SK-N-MC (cell line): ENCODE results near the gene PPP1R18.

Experiments
- DNase-seq: peaks from one replicate; pipeline ENCODE4 v3.0.0-alpha.2; 2011; ENCODE audit warnings: low read depth, low spot score
- H3K27ac ChIP-seq: fragments of 200-600 bp; sonication (generic); 2 replicates; pipeline ENCODE4 v1.5.1; 2016; ENCODE audit warnings: mixed run types
- H3K36me3 ChIP-seq: fragments of 200-600 bp; sonication (generic); 2 replicates; pipeline ENCODE4 v1.6.1; 2017; ENCODE audit warnings: antibody characterized with exemption, low read length, mixed read lengths; ENCODE audit not compliant: insufficient read depth
- H3K4me3 ChIP-seq: fragments of 200-600 bp; sonication (generic); 2 replicates; pipeline ENCODE4 v1.5.1; 2016
- H3K9ac ChIP-seq: fragments of 200-600 bp; sonication (generic); 2 replicates; pipeline ENCODE4 v1.8.0; 2017; ENCODE audit warnings: mixed run types, mixed read lengths; ENCODE audit not compliant: insufficient read length
- H3K9me3 ChIP-seq: fragments of 200-600 bp; sonication (generic); 2 replicates; pipeline ENCODE4 v1.6.1; 2017; ENCODE audit warnings: low read depth, mild to moderate bottlenecking, antibody characterized with exemption, low read length, moderate library complexity, mixed read lengths
- EZH2 ChIP-seq: fragments of 200-600 bp; sonication (generic); IDR thresholded peaks from one replicate; pipeline ENCODE4 v1.6.1; 2017; ENCODE audit warnings: antibody characterized with exemption
- FOXP2 ChIP-seq: optimal IDR thresholded peaks from 2 replicates; pipeline ENCODE3; 2011; ENCODE audit warnings: mild to moderate bottlenecking, moderate library complexity; ENCODE audit not compliant: insufficient read depth; ENCODE audit errors: extremely low read length, control extremely low read depth
- POLR2AphosphoS5 ChIP-seq: IDR thresholded peaks from 2 replicates; pipeline ENCODE4 v1.6.1; 2012; ENCODE audit warnings: mild to moderate bottlenecking, low read depth, low read length, borderline replicate concordance

PPP1R18 gene

GRCh38 chr6:30657454-30657853 is 29.0 kb downstream of the PPP1R18 start:
- H3K9me3 ChIP-seq, result no peaks in the 10 kb centered on the region
- H3K9ac ChIP-seq, result no peak overlapping the region

GRCh38 chr6:30656513-30656912 is 29.9 kb downstream of the PPP1R18 start:
- H3K27ac ChIP-seq, result no peak overlapping the region
- no peak for DNase-seq
- H3K9me3 ChIP-seq, result no peaks in the 10 kb centered on the region
- peaks cover 71% of the 10 kb centered on the region for H3K36me3 ChIP-seq
- H3K4me3 ChIP-seq, result no peak overlapping the region
- TF ChIP-seq POLR2AphosphoS5 (no peak), FOXP2 (no peak), EZH2 (no peak)
- no peak overlapping the region for H3K9ac ChIP-seq

More at GRCh38 chr6:30657454-30657853, 29.0 kb downstream of the PPP1R18 start:
- TF ChIP-seq POLR2AphosphoS5 (no peak), FOXP2 (no peak), EZH2 (no peak)
- Histone ChIP-seq H3K27ac (no peak overlapping the region), H3K36me3 (peaks cover 71% of the 10 kb centered on the region), H3K4me3 (no peak overlapping the region)
- no peak for DNase-seq

DNA sequence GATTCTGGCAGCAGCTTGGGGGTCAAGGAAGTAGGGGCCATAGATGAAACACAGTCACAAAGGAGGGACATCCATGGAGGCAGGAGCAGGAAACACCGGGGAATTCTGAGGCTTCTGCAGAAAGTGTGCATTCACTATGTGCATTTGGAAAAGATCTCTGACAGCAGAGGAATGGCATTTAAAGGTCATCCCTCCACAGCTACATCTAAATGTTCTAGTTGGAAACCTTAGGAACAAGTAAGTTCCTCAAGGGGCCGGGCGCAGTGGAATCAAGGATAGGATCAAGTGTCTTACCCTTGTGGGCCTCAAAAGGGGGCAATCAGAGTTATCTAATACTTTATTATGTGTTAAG is 30.7 kb downstream of the PPP1R18 start:
- Histone ChIP-seq H3K27ac (no peak overlapping the region), H3K36me3 (peaks cover 78% of the 10 kb centered on the region), H3K9ac (no peak overlapping the region), H3K9me3 (no peaks in the 10 kb centered on the region), H3K4me3 (no peak overlapping the region)
- TF ChIP-seq POLR2AphosphoS5 (no peak), FOXP2 (no peak), EZH2 (no peak)
- DNase-seq, result no peak

- H3K36me3 ChIP-seq, result peaks cover 75% of the 10 kb centered on the region
- TF ChIP-seq EZH2 (no peak), POLR2AphosphoS5 (no peak), FOXP2 (no peak)
- no peak for DNase-seq
- H3K27ac ChIP-seq, result no peak overlapping the region
- no peak overlapping the region for H3K9ac ChIP-seq
- H3K4me3 ChIP-seq, result no peak overlapping the region
- no peaks in the 10 kb centered on the region for H3K9me3 ChIP-seq
Measured at GRCh38 chr6:30654798-30655742, 31.4 kb downstream of the PPP1R18 start.

DNA sequence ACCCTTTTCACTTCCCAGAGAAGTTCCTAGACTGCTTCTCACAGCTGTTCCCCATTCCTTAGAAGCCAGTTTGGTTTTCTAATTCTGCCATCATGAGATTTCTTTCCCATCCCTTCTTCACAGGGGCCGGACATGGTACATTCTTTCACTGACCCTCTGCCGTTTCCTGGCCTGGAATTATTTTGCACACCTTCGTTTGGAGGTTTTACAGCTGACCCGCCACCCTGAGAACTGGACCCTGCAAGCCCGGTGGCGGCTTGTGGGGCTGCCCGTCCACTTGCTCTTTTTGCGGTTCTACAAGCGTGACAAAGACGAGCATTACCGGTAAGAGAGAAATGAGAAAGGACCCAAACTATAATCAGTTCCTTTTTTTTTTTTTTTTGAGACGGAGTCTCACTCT is 35.3 kb downstream of the PPP1R18 start:
- Histone ChIP-seq H3K9ac (no peak overlapping the region), H3K36me3 (peaks cover 58% of the 10 kb centered on the region), H3K9me3 (no peaks in the 10 kb centered on the region), H3K4me3 (no peak overlapping the region), H3K27ac (no peak overlapping the region)
- DNase-seq, result no peak
- TF ChIP-seq POLR2AphosphoS5, result 0 out of 2 replicates have a peak, but pooled peaks have one; percentile 9
- TF ChIP-seq EZH2, result no peak

DNA sequence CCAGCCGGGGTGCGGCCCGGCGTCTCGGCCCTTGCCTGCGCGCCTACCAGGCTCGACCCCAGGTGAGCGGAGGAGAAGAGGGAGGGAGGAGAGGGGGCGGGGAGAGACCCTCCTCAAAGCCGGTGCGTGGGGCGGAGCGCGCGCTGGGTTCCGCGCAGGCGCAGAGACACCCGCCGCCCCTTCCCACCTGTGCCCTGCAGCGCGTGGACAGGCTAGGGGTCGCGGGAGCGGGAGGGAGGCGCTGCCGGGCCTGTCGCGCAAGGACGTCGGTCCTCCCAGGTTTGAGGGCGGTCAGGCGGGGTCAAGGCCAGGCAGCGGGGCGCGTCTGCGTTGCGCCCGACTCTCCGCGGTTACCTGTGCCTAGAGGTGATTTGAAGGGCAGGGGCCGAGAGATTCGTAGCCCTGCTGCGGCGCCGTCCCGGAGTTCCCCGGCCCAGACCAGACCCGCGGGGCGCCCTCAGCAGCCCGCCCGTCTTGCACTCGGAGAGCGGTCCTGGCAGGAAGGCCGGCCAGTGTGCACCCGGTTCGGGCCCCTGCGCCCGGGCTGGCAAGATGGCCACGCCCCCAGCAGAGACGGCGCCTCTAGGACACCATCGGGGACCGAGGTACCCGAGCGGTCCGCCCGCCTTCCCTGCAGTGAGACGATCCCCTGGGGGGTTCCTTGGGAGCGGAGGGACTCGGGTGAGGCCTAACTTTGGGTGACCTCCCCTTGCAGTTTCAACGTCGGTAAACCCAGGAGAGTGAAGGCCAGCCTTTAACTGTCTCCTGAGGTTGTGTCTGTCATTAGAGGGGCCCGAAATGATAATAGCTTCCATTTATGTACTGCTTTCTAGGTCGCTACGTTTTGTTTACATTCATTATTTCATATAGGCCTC is 39.0 kb downstream of the PPP1R18 start:
- DNase-seq, result no peak
- Histone ChIP-seq H3K27ac (peak overlapping the region; percentile 57; the same call in 1 of the 2 replicates), H3K36me3 (peaks cover 38% of the 10 kb centered on the region), H3K4me3 (peak overlapping the region; percentile 87), H3K9ac (peak overlapping the region; percentile 90), H3K9me3 (no peaks in the 10 kb centered on the region)
- no peak for TF ChIP-seq EZH2
- TF ChIP-seq POLR2AphosphoS5, result peak; percentile 91
- no peak for TF ChIP-seq FOXP2

- Histone ChIP-seq H3K4me3 (peak within 1 kb of the TSS; percentile 87), H3K27ac (peak within 1 kb of the TSS; percentile 57; the same call in 1 of the 2 replicates), H3K36me3 (peaks cover 35% of the 10 kb centered on the region), H3K9ac (peak within 1 kb of the TSS; percentile 90), H3K9me3 (no peaks in the 10 kb centered on the region)
- DNase-seq, result peak; percentile 71
- TF ChIP-seq POLR2AphosphoS5 (no peak), FOXP2 (no peak), EZH2 (no peak)
Measured at GRCh38 chr6:30646450-30647241, 39.8 kb downstream of the PPP1R18 start, which contains the start of gene C6orf136. Gene C6orf136, plus strand, starts transcription at chr6:30647133. Its CDS starts 99 bp downstream, at chr6:30647232.

- Histone ChIP-seq H3K36me3 (peaks cover 34% of the 10 kb centered on the region), H3K9me3 (no peaks in the 10 kb centered on the region), H3K27ac (no peak overlapping the region), H3K4me3 (peak overlapping the region; percentile 87), H3K9ac (peak overlapping the region; percentile 17)
- TF ChIP-seq POLR2AphosphoS5 (no peak), FOXP2 (no peak), EZH2 (no peak)
- DNase-seq, result no peak
Measured at GRCh38 chr6:30645989-30646388, 40.5 kb downstream of the PPP1R18 start.
